GM12891 (cell line): Measurements from ENCODE around the gene PIK3R1.

Experiments
- PAX5 ChIP-seq: IDR thresholded peaks from 2 replicates; pipeline ENCODE4 v1.6.1; 2011; ENCODE audit warnings: low read length, moderate library complexity, mild to moderate bottlenecking; ENCODE audit not compliant: insufficient read depth, severe bottlenecking
- POLR2A ChIP-seq: IDR thresholded peaks from 2 replicates; pipeline ENCODE4 v1.6.1; 2011; ENCODE audit warnings: low read depth, low read length, control low read depth
- POLR2AphosphoS5 ChIP-seq: IDR thresholded peaks from 2 replicates; pipeline ENCODE4 v1.6.1; 2011; ENCODE audit warnings: low read depth, low read length, control low read depth
- POU2F2 ChIP-seq: IDR thresholded peaks from 2 replicates; pipeline ENCODE4 v1.6.1; 2011; ENCODE audit warnings: low read depth, mild to moderate bottlenecking, control low read depth, low read length, moderate library complexity
- SPI1 ChIP-seq: IDR thresholded peaks from 2 replicates; pipeline ENCODE4 v1.6.1; 2011; ENCODE audit warnings: low read depth, low read length, control low read depth
- TAF1 ChIP-seq: IDR thresholded peaks from 2 replicates; pipeline ENCODE4 v1.6.1; 2011; ENCODE audit warnings: low read depth, low read length, control low read depth

- no peak for TF ChIP-seq POU2F2
- TF ChIP-seq POLR2A, result no peak
- TF ChIP-seq TAF1, result no peak
- TF ChIP-seq POLR2AphosphoS5, result no peak
- TF ChIP-seq SPI1, result no peak
- TF ChIP-seq PAX5, result no peak
Observed at GRCh38 chr5:68232277-68232676, 16.7 kb downstream of the PIK3R1 start.
